PC-3 (cell line): ENCODE data around the gene RPS6KB1.

Experiments
- EZH2 ChIP-seq: fragments of 300-600 bp; sonication (generic); IDR thresholded peaks from one replicate; pipeline ENCODE4 v1.6.1; 2017; ENCODE audit warnings: antibody characterized with exemption, mild to moderate bottlenecking, low read length; ENCODE audit not compliant: unreplicated experiment
- TF ChIP-seq, protein P1 (sequence below): fragments of 300-600 bp; sonication (generic); conservative IDR thresholded peaks from 2 replicates; pipeline ENCODE4 v1.5.1; 2017; ENCODE audit warnings: antibody characterized with exemption, low read depth, mild to moderate bottlenecking, low read length

DNA sequence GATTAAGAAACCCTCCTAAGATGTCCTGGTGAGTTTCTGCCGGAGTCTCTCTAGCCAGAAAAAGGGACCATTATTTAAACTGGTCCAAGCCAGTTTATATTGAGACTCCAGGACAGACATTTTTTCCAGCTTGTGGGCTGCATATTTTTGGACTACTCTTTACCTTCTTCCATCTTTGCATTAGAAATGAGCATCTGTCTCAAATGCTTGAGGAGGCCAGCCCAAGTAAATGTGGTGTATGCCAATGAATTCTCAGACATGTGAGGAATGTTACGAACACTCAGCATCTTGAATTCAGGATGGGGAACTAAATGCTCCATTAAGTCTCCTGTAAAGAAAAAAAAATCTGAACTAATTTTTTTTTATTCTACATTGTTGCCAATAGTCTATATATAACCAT, 18.5 kb upstream of the RPS6KB1 start:
- TF ChIP-seq EZH2, result no peak
- TF ChIP-seq, protein P1, sequence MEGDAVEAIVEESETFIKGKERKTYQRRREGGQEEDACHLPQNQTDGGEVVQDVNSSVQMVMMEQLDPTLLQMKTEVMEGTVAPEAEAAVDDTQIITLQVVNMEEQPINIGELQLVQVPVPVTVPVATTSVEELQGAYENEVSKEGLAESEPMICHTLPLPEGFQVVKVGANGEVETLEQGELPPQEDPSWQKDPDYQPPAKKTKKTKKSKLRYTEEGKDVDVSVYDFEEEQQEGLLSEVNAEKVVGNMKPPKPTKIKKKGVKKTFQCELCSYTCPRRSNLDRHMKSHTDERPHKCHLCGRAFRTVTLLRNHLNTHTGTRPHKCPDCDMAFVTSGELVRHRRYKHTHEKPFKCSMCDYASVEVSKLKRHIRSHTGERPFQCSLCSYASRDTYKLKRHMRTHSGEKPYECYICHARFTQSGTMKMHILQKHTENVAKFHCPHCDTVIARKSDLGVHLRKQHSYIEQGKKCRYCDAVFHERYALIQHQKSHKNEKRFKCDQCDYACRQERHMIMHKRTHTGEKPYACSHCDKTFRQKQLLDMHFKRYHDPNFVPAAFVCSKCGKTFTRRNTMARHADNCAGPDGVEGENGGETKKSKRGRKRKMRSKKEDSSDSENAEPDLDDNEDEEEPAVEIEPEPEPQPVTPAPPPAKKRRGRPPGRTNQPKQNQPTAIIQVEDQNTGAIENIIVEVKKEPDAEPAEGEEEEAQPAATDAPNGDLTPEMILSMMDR, result no peak
